TTC549 (cell line): ENCODE results near the gene CCDC92B.
"Not testable (repeated sequence)": the region's sequence is repeated elsewhere in the genome, so short reads cannot be mapped to it uniquely, and the experiment has no call there.

Source experiments
- FAIRE-seq: peaks from 2 replicates; lab custom pipeline; 2012; peaks lifted over from hg19 to GRCh38; lab: Jason Lieb, UNC

Gene CCDC92B

DNA sequence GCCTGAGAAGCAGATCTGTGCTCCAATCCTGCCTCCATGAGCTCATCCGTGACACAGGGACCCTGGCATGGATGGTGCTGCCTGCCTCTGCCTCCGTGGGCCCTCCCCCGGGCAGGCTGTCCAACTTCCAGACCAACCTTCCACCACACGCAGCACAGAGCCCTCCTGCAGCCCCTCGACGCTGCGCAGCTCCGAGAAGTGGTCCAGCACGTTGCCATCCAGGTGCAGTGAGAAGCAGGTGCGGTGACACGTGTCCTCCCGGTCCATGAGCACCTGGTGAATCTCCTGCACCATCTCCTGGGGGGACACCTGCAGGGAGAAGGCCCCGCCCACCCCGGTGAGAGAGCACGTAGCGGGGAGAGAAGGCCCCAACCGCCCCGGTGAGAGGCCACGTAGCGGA lies 46.3 kb downstream of the CCDC92B start:
- no peak for FAIRE-seq

DNA sequence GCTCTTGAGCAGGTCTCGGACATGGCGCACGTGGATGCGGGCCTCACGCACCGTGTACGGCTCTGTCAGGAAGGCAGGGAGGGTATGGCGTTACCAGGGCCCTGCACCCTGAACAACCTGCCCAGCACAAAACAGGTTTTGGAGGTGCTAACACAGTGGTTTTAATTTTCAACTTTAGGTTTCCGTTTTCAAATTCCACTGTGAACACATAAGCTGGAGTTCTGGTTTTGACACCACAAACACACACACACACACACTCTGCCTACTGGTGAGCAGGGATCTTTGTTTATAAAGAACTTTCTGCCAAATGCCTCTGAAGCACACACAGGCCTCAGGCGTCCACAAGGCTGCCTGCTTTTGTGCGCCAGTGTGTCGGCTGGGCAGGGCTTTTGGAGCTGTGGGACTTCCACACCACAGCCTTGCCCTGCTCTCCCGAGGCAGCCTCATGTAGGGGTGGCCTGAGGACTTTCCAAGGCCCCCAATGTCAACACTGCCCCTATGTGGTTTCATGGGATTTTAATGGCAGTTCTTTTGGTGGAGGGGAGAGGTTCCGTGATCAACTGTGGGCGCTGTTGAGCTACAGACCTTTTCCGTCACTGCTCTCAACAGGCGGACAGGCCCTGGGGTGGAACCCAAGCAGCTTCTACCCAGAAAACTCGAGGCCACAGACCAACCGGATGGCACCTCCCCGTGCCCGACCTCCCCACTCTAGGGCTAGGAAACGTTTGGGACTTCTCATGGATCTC lies 47.3 kb downstream of the CCDC92B start:
- no peak for FAIRE-seq

DNA sequence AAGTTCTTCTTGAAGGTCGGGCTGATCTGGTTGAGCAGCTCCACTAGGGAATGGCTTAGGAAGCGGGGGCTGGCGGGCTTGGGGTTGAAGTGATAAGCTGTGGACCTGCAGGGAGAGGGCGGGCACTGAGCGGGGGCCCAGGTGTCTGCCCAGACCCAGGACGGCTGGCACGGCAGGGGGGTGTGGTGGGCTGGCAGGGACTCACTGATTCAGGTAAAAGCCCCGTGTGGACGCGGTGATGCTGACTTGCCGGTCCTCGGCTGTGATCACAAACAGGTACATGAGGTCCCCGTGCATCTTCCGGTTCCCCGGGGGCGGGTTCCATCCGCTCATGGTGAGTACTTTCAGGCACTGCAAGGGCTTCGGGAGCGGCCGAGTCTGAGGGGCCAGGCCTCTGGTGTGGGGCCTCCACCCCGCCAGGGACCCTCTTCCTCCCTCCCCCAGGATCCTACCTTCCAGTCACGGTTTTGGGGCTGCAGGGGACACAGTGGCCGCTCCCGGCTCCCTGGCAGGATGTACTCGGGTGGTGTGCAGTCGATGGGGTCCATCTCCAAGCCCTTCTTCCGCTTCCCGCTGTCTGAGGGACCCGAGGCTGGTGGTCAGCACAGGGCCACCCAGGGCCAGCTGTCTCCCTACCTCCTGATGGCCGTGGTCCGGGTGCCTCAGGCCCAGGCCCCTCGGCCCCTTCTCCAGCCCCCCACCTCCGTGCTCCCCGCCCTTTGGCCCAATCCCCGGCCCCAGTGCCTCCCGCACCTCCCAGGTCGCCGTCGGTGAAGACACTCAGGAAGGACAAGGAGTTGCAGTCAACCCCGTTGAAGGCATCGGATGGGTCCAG lies 48.1 kb downstream of the CCDC92B start:
- no peak for FAIRE-seq

DNA sequence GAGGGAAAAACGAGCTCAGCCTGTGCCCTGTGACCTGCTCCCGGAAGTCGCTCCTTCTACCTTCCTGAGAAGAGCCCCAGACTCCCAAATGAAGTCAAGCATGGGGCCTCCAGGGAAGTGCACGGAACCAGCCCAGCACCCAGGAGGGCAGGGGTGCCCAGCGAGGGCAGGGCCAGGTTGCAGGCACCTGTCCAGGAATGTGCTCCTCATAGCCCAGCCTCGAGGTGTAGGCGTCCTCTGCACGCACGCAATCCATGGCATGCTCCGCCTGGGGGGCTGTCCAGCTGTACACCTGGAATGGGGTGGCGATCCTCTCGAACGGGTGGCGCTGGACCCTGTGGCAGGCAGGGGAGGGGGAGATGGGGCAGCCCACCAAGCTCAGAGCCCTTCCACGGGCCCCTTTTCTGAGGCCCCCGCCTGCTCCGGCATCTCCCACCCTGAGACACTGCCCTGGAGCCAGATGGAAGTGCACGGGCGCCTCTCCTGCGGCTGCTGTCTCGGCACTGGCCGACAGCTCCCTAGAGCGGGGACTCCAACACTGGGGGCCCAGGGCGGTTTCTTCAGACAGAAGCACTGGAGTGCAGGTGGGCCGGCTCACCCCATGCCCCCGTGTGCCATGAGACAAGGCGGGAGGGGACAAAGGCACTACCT lies 48.8 kb downstream of the CCDC92B start:
- no peak for FAIRE-seq

DNA sequence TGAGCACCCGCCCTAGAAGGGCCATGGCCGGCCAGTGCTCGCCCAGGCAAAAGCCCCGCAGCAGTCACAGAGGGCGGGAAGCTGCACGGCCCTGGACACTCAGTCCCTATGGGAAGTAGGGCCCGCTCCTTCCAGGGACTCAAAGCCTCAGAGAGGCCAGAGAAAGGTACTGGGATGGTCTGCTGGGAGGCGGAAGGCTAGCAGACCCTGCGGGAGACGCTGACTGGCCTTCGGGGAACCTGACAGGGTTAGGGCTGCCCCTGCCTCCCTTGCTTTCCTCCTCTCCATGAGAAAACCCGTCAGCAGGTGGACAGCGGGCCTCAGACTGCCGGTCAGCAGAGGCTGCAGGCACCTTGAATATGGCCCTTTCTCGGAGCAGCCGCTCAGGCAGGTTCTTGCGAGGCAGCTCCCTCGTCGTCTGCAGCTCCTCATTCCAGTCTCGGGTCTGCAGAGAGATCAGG lies 49.4 kb downstream of the CCDC92B start:
- FAIRE-seq: no peak

- not testable (repeated sequence) for FAIRE-seq
These were observed 50.1 kb downstream of the CCDC92B start for GRCh38 chr17:2699216-2699805.

DNA sequence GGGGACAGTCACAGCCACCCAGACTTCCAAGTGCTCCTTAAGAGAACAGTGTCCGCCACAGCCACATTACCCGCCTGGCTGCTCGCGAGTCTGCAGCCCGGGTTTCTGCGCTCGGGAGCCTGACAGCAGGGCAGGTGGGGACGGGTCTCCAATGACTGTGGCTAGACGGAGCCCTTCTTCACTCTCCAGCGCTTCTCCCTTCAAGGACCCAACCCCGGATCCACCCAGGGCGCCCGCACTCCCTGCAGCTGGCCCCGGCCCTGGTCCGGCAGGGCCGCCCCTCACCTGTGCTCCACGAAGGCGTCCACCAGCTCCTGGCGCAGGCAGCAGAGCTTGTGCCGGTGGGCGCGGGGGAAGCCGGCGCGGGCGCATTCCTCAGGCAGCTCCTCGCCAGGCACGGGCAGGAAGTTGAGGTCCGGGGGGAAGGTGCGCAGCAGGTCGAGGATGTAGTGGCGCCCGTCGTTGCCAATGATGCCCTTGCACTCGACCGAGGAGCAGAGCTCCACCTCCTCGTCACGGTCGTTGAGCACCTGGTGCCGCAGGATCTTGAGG lies 51.8 kb downstream of the CCDC92B start:
- FAIRE-seq: no peak

DNA sequence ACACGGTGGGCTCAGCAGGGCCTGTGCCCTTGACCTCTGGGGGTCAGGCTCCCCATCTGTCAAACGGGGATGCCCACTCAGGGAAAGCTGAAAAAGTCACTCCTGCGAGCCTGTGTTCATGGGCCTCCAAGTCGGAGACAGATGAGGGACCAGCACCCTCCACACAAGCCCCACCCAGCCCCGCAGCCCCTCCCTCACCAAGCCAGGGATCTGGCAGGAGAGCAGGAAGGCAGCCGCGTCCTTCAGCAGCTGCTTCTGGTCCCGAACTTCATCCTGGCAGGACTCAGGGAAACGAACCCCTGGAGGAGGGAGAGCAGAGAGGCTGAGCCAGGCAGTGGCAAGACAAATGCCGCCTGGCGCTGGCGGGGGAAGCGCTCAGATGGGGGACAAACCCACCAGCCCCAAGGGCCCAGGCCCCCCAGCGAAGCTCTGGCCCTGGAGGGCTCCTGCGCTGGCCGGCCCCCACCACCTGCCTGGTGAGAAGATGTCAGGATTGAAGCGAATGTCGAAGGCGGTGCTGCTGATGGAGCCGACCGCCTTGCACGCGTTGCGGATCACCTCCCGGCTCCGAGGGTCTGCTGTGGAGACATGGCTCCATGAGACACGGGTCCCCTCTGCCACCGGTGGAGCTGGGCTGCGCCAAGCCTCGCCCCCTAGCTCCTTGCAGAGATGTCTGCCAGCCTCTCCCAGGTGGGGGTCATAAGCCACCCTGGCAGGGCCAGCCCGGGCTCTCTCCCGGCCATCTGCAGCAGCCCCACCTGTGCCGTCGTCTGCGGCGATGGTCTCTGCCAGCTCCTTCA lies 53.3 kb downstream of the CCDC92B start:
- no peak for FAIRE-seq

GRCh38 chr17:2695243-2695960 lies 54.0 kb downstream of the CCDC92B start:
- no peak for FAIRE-seq

DNA sequence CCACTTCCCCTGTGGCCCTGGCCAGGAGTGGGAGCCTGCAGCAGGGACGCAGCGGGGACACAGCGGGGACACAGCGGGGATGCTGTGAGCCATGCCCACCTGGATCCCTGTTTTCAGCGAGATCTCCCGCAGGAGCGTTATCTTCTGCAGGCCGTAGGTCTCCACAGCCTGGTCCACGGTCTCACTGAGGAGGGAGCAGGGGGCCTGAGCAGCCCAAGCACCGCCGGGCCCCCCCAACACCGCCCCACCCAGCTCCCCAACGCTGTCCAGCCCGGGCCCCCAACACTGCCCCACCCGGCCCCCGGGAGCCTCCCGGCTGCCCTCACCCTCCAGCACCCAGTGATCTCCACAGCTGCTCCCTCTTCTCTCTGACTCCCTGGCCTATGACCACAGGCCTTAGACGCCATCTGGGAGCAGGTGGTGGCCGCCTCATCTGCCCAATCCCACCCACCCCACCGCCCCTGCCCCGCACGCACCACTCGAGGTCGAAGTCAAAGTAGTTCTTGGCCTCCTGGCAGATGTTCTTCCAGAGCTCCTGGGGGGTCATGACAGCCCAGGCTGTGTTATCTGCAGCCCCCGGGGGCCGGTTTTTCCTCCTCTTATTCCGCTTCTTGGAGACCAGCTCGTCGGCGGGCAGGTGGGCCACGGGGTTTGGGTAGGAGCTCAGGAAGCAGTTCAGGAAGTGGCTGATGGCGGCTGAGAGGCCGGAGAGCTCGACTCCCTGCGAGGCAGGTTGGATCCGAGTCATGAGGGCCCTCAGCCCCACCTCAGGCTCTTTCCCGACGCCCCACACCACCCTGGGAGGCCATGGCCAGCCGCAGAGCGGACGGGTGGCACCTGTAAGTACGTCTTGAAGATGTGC lies 54.8 kb downstream of the CCDC92B start:
- FAIRE-seq: no peak

GRCh38 chr17:2693561-2694380 lies 55.7 kb downstream of the CCDC92B start:
- no peak for FAIRE-seq

DNA sequence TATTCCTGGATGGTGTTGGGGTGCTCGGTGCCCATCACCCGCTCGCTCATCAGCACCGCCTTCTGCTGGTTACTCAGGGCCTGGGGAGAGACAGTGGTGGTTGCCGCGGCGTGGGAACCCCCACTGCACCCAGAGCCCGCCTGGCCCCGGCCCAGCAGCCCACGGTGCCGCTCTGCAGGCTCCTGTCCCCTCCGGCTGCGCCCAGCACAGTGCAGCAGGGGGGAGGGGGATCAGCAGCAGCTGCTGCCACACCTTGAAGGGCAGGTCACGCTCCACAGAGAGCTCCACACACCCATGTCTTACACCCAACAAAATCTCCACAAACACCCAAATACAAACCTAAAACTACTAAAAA lies 56.7 kb downstream of the CCDC92B start:
- no peak for FAIRE-seq

GRCh38 chr17:2691965-2692780 lies 57.3 kb downstream of the CCDC92B start:
- no peak for FAIRE-seq

- FAIRE-seq: no peak
These were observed 58.2 kb downstream of the CCDC92B start for GRCh38 chr17:2691069-2691871.

GRCh38 chr17:2690165-2691068 lies 59.0 kb downstream of the CCDC92B start:
- no peak for FAIRE-seq
